ENCODE results near the gene ARMC9.

DNA sequence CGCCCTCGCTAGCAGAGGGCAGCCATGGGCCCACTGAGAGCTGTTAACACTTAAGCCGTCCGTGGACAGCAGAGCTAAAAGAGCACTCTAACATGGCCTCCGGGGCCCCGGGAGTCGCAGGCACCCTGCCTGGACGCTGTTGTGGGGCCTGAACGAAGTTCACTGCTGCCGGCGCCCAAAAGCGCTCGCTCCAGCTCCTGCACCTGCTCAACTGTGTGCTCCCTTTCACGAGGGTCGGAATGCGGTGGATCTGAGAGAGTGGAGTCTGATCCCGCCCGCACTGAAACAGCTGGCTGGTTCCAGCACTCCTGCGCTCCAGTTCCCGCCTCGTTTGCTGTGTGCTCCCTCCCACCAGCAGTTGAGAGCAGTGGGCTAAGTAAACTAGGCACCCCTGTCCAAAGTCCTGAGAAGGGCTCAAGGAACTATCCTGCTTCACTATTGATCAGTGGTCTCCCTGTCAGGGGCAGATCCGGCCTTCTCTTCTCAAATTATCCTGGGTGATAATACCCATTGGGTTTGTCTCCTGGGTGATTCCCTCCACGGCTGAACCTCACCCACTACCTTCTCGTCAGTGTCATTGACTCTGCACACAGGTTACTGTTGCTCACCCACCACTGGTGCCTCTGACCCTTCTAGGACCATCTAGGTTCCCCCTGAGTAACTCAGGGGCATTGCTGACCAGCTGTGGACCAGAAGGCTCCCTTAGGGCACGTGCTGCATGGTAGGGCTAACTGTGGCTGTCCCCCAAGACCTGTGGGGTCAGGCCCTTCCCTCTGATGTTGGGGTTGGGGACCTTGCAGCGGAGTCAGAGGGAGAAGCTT lies 220.6 kb downstream of the ARMC9 start:
- TF ChIP-seq POLR2A (IDR thresholded peaks at IDR 0.05): no peak
- TF ChIP-seq, protein P1, sequence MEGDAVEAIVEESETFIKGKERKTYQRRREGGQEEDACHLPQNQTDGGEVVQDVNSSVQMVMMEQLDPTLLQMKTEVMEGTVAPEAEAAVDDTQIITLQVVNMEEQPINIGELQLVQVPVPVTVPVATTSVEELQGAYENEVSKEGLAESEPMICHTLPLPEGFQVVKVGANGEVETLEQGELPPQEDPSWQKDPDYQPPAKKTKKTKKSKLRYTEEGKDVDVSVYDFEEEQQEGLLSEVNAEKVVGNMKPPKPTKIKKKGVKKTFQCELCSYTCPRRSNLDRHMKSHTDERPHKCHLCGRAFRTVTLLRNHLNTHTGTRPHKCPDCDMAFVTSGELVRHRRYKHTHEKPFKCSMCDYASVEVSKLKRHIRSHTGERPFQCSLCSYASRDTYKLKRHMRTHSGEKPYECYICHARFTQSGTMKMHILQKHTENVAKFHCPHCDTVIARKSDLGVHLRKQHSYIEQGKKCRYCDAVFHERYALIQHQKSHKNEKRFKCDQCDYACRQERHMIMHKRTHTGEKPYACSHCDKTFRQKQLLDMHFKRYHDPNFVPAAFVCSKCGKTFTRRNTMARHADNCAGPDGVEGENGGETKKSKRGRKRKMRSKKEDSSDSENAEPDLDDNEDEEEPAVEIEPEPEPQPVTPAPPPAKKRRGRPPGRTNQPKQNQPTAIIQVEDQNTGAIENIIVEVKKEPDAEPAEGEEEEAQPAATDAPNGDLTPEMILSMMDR (IDR thresholded peaks at IDR 0.05): no peak

All from suprapubic skin (tissue), 3 donors.